Thyroid gland (tissue), 4 donors: ENCODE data around the gene PGLYRP2.
"Not testable (repeated sequence)": the region's sequence is repeated elsewhere in the genome, so short reads cannot be mapped to it uniquely, and the experiment has no call there.

Experiments used
- CTCF ChIP-seq, 6 experiments: fragments of 200-600 bp in 3 of 6; fragments of 450-650 bp in 3 of 6; sonication (generic) in 3 of 6; IDR thresholded peaks; one replicate each; pipeline ENCODE4 v1.5.1; 2016 to 2019; ENCODE audit warnings: antibody characterized with exemption in 6 of 6, mild to moderate bottlenecking in 2 of 6, inconsistent platforms in 1 of 6, moderate library complexity in 1 of 6
- POLR2A ChIP-seq, 2 donors: fragments of 450-650 bp; IDR thresholded peaks; one replicate each; pipeline ENCODE4 v1.6.1; 2017; ENCODE audit warnings: antibody characterized with exemption in 2 of 2, mild to moderate bottlenecking in 2 of 2, moderate library complexity in 1 of 2

DNA sequence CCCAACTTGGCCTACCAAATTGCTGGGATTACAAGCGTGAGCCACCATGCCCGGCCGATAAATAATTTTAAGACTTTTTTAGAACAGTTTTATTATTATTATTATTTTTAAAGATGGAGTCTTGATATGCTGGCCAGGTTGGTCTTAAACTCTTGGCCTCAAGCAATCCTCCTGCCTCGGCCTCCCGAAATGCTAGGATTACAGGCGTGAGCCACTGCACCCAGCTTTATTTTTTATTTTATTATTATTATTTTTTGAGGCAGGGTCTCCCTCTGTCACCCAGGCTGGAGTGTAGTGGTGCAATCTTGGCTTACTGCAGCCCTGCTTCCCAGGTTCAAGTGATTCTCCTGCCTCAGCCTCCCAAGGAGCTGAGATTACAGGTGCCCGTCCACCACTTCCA, 1.7 kb upstream of the PGLYRP2 start:
- not testable (repeated sequence) for TF ChIP-seq POLR2A, CTCF (IDR thresholded peaks at IDR 0.05)
